RKO (cell line): ENCODE data around the gene RNF112.

ENCODE experiments used
- DNase-seq: peaks from one replicate; pipeline ENCODE4 v3.0.0-alpha.2; 2016; ENCODE audit warnings: low spot score

RNF112 gene

GRCh38 chr17:19410875-19411620 lies at the start of gene RNF112:
Gene RNF112, plus strand, starts transcription at chr17:19411232. Its CDS starts 177 bp downstream, at chr17:19411409.
- no peak for DNase-seq

- DNase-seq = peak; percentile 48
Observed at GRCh38 chr17:19361326-19361725, 49.7 kb upstream of the RNF112 start.

- no peak for DNase-seq
Observed at GRCh38 chr17:19361944-19362276, 49.1 kb upstream of the RNF112 start.

GRCh38 chr17:19362277-19363113 lies 48.5 kb upstream of the RNF112 start, which contains the start of gene B9D1:
Gene B9D1, minus strand, starts transcription at chr17:19362723. Its CDS starts 154 bp downstream, at chr17:19362569.
- peak; percentile 92 for DNase-seq

GRCh38 chr17:19363114-19363438 lies 48.0 kb upstream of the RNF112 start:
- DNase-seq = no peak

- DNase-seq = no peak
Observed at GRCh38 chr17:19363460-19364035, 47.5 kb upstream of the RNF112 start.

GRCh38 chr17:19364699-19365498 lies 46.1 kb upstream of the RNF112 start:
- DNase-seq = no peak

GRCh38 chr17:19365499-19365817 lies 45.6 kb upstream of the RNF112 start:
- DNase-seq = no peak

- DNase-seq = no peak
Observed at GRCh38 chr17:19365833-19366636, 45.0 kb upstream of the RNF112 start.

GRCh38 chr17:19366637-19366972 lies 44.4 kb upstream of the RNF112 start:
- DNase-seq = no peak

GRCh38 chr17:19368229-19368628 lies 42.8 kb upstream of the RNF112 start:
- no peak for DNase-seq

GRCh38 chr17:19369107-19369778 lies 41.8 kb upstream of the RNF112 start:
- no peak for DNase-seq

- DNase-seq = no peak
Observed at GRCh38 chr17:19369846-19370492, 41.1 kb upstream of the RNF112 start.

- DNase-seq = no peak
Observed at GRCh38 chr17:19370493-19370960, 40.5 kb upstream of the RNF112 start.

GRCh38 chr17:19371259-19372010 lies 39.6 kb upstream of the RNF112 start:
- DNase-seq = no peak

GRCh38 chr17:19372011-19372370 lies 39.0 kb upstream of the RNF112 start:
- no peak for DNase-seq

- DNase-seq = no peak
Observed at GRCh38 chr17:19372439-19372838, 38.6 kb upstream of the RNF112 start.

- no peak for DNase-seq
Observed at GRCh38 chr17:19372866-19373504, 38.0 kb upstream of the RNF112 start.

GRCh38 chr17:19374136-19374535 lies 36.9 kb upstream of the RNF112 start:
- DNase-seq = no peak
